AG09309 (cell line): Measurements from ENCODE around the gene NFIB.

Experiments
- DNase-seq: peaks from one replicate; pipeline ENCODE4 v3.0.0-alpha.2; 2010; ENCODE audit warnings: low read depth
- H3K4me3 ChIP-seq: 2 replicates; pipeline ENCODE4 v1.5.1; 2011; ENCODE audit warnings: mild to moderate bottlenecking, low read depth, low read length, moderate library complexity; ENCODE audit not compliant: control insufficient read depth
- CTCF ChIP-seq: IDR thresholded peaks from 2 replicates; pipeline ENCODE4 v1.5.1; 2011; ENCODE audit warnings: mild to moderate bottlenecking, low read depth, low read length, inconsistent platforms; ENCODE audit not compliant: insufficient read depth, control insufficient read depth; ENCODE audit errors: missing control alignments

Gene NFIB

GRCh38 chr9:14245901-14246525 is 67.9 kb downstream of the NFIB start:
- H3K4me3 ChIP-seq = no peak overlapping the region
- no peak for TF ChIP-seq CTCF
- DNase-seq = no peak

- no peak overlapping the region for H3K4me3 ChIP-seq
- no peak for DNase-seq
- TF ChIP-seq CTCF = no peak
Observed at GRCh38 chr9:14243514-14244042, 70.4 kb downstream of the NFIB start.

GRCh38 chr9:14242150-14242805 is 71.7 kb downstream of the NFIB start:
- H3K4me3 ChIP-seq = no peak overlapping the region
- no peak for TF ChIP-seq CTCF
- no peak for DNase-seq

GRCh38 chr9:14240537-14240936 is 73.4 kb downstream of the NFIB start:
- TF ChIP-seq CTCF = no peak
- DNase-seq = no peak
- no peak overlapping the region for H3K4me3 ChIP-seq

GRCh38 chr9:14238518-14238917 is 75.4 kb downstream of the NFIB start:
- no peak overlapping the region for H3K4me3 ChIP-seq
- no peak for DNase-seq
- TF ChIP-seq CTCF = no peak

- no peak for DNase-seq
- TF ChIP-seq CTCF = no peak
Observed at GRCh38 chr9:14238079-14238478, 75.9 kb downstream of the NFIB start.

More at GRCh38 chr9:14238079-14238478, 75.9 kb downstream of the NFIB start:
- H3K4me3 ChIP-seq = no peak overlapping the region
